T follicular helper cell (primary cell): ENCODE results near the gene OR10P1.
"Not testable (repeated sequence)": the region's sequence is repeated elsewhere in the genome, so short reads cannot be mapped to it uniquely, and the experiment has no call there.

ENCODE experiments used
- DNase-seq: peaks from one replicate; pipeline ENCODE4 v3.0.0-alpha.2; 2020; ENCODE audit warnings: low read depth
- total RNA-seq, 2 experiments: gene quantifications; one replicate each; lab custom pipeline; 2026; lab: John Stamatoyannopoulos, UW

OR10P1 gene, protein sequence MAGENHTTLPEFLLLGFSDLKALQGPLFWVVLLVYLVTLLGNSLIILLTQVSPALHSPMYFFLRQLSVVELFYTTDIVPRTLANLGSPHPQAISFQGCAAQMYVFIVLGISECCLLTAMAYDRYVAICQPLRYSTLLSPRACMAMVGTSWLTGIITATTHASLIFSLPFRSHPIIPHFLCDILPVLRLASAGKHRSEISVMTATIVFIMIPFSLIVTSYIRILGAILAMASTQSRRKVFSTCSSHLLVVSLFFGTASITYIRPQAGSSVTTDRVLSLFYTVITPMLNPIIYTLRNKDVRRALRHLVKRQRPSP
- total RNA-seq: 0 reads per million in 2 experiments

DNA sequence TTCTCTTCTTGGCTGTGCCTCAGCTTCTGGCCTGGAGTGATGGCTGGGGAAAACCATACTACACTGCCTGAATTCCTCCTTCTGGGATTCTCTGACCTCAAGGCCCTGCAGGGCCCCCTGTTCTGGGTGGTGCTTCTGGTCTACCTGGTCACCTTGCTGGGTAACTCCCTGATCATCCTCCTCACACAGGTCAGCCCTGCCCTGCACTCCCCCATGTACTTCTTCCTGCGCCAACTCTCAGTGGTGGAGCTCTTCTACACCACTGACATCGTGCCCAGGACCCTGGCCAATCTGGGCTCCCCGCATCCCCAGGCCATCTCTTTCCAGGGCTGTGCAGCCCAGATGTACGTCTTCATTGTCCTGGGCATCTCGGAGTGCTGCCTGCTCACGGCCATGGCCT lies at the start of gene OR10P1:
Gene OR10P1 (plus strand): TSS at position 40 of the 400 bp plus-strand sequence. CDS start 0 bp downstream, at position 40.
- DNase-seq: no peak

DNA sequence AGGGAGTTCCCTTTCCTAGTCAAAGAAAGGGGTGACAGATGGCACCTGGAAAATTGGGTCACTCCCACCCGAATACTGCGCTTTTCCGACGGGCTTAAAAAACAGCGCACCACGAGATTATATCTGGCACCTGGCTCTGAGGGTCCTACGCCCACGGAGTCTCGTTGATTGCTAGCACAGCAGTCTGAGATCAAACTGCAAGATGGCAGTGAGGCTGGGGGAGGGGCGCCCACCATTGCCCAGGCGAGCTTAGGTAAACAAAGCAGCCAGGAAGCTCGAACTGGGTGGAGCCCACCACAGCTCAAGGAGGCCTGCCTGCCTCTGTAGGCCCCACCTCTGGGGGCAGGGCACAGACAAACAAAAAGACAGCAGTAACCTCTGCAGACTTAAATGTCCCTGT lies 46.5 kb upstream of the OR10P1 start:
- not testable (repeated sequence) for DNase-seq

DNA sequence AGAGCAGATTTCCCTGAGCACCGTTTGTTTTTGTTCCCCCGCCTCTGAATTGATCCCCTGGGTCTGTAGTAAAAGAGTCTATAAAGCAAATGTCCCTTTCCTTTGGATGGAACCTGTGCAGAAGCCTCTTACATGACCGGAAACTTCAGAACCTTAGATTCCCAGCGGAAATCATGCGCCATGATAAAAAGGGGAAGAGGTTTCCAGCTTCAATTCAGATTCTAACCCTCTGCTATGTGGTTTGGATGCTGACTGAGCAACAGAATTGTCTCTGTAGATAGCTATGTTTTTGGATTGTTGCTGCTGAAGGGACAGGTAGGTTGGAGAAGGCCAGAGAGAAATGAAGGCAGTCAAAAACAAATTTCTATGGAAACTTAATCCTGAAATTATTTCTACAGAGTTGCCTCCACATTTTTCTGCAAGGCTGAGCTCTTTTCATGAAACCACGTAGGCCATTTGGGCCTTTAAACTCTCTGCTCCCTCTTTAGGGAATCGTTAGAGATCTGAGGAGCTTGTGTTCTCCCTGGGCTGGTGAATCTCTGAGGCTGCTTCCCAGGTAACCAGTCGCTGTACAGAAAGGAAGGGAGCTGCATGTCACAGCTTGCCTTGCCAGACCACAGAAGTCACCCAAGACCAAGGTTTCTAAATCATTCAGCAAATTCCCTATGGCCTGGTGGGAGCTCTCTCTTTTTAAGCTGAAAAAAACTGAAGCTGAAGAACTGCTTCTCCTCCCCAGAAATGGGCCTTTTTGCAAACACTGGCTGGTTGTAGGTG lies 28.7 kb upstream of the OR10P1 start:
- no peak for DNase-seq

DNA sequence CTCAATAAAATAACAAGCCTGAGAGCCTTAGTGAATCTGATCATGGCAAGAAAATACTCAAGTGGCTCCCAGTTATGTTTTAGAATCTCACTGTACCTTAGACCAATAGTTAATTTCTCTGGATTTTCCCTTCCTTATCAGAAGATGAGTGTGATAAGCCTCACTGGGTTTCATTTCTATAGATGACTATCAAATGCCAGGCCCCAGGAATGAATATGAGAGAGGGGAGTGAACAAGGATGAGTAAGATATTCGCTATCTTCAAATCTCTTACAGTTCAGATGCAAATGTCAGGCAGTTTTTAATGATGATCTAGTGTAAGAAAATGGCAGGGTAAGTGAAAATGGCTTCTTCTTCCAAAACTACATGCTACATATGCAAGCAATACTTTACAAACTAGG lies 26.1 kb upstream of the OR10P1 start:
- no peak for DNase-seq

DNA sequence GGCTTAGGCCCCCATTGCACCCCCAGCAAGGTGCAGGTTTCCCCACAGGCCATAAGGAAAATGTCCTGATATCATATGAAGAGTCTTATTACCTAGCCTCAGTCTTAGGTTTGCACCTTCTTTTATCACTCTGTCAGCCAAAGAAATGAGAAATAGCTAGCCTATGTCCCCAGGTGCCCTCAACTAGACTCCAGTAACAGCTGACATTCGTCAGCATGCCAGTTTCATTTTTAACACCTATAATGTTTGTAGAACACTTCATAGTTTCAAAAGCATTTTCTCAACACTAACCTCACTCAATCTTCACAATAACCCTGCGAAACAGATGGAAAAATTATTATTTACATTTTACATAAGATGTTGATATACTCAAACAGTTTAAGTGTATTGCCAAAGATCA lies 24.0 kb upstream of the OR10P1 start:
- no peak for DNase-seq

DNA sequence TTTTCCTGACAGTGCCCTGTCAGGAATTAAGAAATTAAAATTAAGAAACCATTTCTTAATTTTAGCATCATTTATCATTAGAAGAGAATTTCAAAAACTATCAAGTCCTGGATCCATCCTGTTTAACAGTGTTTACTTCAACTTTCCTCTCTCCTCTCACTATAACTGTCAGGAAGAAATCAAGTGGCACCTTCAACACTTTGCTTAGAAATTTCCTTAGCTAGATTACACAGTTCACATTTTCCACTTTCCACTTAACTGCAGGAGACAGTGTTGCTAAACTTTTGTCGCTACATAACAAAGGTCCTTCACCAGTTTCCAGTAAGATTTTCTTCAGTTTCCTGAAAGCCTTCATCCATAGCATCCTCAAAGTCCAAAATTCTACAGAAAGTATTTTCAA lies 21.9 kb upstream of the OR10P1 start:
- DNase-seq: no peak

DNA sequence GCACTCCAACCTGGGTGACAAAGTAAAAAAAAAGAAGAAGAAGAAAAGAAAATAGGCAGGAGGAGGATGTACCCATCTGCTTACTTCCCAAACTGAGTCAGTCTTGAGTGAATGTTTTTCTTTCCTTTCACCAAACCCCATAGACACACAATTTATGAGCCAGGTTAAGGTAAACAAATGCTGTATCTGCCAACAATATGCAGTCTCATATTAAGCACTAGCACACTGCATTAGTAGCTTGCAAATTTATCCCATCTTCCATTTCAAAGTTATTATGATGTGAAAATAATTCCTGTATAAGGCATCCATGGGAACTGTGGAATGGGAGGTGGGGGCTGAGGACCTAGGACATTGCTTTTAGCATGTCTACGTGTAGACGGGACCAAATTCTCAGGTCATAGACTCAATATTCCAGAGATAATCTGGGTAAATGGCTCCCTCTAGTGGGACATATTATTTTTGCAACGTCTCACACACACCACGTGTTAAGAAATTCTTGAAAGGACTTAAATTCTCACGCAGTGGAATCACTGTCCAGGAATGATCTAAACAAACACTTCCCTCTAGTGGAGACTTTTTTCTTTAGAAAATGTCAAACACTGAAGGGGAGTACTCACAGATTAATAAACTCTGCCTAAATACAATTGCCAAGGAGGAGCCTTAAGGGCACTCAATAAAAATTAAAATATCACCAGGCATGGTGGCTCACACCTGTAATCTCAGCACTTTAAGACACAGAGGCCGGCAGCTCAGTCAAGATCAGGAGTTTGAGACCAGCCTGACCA lies 17.1 kb upstream of the OR10P1 start:
- peak; percentile 18 for DNase-seq

DNA sequence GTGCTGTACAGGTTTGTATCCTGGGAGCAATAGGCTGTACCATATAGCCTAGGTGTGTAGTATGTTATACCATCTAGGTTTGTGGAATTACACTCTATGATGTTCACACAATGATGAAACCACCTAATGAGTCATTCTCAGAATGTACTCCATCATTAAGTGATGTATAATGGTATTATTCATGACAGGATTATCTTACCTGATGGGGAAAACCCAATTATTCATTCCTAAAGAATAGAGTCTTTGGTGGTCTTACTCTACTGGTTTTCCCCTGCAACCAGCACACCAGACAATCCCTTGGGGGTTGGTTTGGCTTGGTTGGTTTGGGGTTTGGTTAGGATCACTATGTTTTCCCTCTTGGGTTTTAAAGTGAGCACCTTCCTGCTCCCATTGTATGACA lies 12.6 kb upstream of the OR10P1 start:
- DNase-seq: no peak

DNA sequence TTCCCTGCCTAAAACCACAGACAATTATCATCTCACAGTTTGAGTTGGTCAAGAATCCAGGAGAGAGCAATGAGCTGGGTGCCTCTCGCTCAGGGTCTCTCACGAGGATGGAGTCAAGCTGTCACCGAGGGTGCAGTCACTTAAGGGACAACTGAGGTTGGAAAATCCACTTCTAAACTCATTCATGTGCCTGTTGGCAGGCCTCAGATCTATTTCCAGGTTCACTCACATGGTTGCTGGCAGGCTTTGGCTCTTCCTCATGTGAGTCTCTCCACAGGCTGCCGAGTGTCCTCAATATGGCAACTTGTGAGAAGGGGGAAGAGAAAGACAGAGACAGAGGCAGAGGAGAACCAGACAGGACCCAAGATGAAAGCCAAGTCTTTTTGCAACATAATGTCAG lies 10.5 kb upstream of the OR10P1 start:
- DNase-seq: no peak

DNA sequence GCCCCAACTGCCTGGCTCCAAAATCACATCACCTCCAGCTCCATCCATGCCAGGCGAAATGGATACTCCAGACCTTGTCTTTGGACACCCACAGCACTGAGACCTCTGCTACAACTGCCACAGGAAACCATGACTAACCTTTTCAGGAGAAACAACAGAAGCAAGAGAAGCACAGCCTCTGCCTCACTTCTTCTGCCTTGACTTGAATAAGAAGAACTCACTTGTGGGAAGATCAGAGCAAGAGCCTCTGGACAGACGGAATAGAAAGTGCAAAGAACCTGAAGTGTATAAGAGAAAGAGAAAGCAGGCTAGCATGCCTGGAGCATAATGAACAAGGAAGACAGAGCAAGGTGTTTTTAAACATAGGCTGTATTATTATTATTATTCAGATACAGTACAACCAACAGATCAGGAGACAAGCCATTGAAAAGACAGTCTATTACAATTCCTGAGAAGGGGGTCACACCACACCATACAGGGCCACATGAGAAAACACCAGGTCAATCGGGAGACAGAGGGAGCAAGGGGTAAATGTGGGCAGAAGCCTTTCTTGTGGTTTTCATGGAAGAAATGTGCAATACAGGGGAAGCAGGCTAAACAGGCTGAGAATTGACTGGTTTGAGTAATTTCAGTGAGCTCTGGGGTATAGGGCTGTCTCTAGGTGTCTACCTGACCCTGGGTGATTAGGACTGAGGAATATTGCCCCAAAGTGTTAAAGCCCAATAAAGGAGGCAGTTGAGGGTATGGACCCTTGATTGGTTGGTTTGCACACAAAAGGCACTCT lies 7.4 kb upstream of the OR10P1 start:
- no peak for DNase-seq

DNA sequence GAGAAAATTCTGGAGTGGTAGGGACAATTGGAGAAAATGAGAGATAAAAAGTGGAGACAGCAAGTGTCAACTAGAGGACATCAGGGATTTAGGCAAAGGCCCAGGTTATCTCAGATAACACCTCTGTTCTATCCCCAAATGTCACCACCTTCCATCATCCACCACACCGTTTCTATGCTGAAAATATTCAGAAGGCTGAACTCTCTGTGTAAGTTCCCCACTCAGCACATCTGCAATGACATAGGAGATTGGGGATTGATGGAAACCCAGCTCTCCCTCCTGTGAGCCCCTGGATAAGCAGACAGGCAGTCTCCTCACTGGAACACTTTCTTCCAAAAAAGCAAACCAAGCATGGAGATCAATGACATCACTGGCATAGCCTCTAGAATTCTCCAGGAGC lies 5.6 kb upstream of the OR10P1 start:
- no peak for DNase-seq

DNA sequence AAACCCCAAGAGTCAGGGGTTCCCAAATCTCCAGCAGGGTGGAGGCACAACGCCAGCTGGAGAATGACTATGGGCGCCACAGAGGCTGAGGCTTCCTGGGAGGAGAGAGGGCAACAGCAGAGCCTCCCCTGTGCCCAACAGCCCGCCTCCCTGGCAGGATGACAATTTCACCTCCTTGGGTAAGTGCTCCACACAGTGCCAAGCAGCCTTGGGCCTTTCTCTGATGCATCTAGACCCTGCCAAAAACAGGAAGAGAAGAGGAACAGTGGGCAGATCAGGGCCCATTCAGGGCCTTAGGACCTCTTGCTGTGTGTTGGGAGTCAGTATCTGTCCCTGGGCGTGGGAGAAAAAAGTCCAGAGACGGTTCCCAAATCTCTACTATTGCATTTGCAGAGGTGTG lies 5.0 kb upstream of the OR10P1 start:
- DNase-seq: no peak

DNA sequence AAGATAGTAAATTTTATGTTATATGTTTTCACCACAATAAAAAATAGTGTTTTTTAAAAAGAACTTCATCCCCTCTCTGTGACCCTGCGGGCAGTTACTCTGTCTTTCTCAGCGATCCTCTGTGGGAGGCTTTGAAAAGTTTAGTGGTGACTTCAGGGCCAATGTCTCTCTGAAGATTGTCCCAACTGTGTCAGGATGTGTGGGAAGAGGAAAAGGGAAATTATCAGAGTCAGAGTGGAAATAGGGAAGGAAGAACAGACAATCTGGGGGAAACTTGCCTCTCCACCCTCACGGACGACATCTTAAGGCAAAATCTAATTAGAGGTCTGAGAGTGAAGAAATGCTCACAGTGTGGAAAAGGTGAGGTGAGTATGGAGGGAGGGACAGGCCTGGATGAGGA lies 3.5 kb upstream of the OR10P1 start:
- DNase-seq: no peak

DNA sequence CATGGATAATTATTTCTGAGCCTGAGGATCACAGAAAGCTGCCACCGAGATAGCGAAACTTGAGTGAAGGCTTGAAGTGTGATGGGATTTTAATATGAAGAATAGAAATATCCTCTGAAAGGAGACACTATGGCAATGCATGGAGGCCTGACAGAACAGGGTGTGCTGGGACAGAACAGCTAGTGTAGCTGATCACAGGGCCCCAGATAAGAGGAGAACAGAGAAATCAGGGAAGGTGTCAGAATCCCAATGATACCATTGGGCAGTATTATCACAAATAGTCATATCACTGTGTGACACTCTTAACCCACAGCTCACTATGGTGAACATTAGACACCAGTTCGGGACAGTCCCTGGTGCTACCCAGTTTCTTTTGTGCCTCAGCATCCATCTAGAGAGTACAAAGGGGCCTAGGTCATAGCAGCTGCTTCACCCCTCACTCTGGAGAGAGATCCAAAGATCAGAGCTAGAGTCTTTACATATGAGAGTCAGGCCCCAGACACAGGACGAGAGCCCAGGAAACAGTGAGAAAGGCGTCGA lies 506 bp upstream of the OR10P1 start:
- DNase-seq: no peak

DNA sequence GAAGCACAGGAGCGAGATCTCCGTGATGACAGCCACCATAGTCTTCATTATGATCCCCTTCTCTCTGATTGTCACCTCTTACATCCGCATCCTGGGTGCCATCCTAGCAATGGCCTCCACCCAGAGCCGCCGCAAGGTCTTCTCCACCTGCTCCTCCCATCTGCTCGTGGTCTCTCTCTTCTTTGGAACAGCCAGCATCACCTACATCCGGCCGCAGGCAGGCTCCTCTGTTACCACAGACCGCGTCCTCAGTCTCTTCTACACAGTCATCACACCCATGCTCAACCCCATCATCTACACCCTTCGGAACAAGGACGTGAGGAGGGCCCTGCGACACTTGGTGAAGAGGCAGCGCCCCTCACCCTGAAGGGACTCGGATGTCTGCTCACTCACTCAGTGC lies 775 bp downstream of the OR10P1 start:
- no peak for DNase-seq

DNA sequence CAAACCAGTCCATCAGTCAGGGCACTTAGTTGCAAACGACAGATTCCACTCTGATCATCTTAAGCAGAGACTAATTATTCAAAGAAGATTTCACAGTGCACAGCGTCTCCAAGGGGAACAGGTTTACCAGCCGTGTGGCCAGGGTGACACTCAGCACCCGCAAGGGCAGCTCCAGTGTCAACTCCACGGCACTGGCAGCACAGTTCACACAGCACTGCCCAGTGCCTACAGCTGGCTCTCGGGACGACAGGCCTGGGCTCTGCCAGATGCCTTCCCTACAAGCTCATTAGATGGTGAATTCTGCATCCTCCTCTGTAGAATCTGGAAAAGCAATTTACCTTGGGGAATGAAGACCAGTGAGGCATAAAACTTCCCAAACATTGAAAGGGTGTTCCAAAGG lies 4.9 kb downstream of the OR10P1 start:
- DNase-seq: no peak

DNA sequence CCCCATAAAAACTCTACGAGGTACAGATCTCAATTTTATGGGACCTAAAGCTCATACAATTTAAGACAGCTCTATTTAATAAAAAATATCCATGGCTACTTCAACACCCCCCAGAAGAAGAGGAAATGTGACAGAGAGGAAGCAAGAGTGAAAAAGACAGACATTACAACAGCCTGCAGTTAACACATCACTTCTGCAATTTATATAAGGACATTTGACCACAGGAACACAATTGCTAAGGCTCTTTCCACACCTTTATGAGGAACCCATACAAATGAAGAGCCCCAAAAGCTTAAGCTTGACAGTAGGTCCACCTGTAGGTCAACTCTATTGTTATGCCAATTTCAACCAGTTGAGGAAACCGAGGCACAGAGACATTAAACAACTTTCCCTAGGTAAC lies 5.6 kb downstream of the OR10P1 start:
- no peak for DNase-seq

DNA sequence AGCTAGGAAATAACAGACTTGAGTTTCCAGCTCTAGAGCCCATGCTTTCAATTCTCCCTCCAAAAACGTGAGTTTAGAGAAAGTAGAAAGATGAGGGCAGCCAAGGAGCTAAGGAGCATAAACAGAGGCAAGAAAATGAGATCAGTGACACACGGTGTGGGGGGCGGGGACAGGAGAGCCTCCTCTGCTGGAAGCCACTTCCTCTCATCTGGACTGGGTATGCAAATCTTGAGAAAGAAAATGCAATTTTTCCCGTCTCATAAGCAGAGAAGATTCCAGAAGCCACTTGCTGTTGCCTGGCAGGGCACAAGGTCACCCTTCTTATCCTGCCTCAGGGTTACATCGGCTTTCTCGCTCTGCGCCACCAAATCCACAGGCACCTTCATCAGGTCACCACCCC lies 6.0 kb downstream of the OR10P1 start:
- DNase-seq: no peak

DNA sequence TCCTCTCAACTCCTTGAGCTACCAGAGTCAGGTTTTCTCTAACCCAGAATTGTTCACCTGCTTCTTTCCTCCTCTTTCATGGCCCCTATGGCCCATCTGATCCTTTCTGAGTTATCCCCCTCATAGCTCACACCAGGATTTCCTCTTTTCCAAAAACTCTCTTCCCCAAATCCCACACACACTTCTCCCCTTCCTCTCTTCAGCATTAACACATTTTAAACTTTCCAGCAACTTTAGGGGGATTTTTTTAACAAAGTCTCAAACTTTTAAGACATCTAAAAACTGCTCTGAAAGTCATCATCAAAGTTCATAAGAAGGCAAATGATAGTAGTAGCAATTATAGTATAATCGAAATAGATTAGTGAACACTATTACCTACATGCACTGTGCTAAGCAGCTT lies 7.9 kb downstream of the OR10P1 start:
- no peak for DNase-seq

DNA sequence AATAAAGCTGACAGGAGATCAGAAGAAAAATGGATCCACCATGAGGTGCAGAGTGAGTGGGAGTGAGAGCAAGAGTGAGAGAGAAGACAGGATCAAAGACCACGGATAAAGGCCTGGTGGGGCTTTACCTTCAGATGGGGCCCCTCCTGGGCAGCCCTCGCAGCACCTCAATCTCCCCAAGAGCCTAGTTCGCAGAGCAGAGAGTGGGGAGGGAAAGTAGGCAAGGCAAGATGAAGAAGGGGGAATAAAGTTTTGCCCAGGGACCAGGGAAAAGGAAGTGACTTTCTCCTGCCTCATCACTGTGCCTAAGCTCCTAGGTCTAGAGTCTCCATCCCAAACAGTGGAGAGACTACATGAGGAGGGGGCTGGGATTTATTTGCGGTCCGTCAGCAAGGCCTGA lies 10.3 kb downstream of the OR10P1 start:
- DNase-seq: no peak

DNA sequence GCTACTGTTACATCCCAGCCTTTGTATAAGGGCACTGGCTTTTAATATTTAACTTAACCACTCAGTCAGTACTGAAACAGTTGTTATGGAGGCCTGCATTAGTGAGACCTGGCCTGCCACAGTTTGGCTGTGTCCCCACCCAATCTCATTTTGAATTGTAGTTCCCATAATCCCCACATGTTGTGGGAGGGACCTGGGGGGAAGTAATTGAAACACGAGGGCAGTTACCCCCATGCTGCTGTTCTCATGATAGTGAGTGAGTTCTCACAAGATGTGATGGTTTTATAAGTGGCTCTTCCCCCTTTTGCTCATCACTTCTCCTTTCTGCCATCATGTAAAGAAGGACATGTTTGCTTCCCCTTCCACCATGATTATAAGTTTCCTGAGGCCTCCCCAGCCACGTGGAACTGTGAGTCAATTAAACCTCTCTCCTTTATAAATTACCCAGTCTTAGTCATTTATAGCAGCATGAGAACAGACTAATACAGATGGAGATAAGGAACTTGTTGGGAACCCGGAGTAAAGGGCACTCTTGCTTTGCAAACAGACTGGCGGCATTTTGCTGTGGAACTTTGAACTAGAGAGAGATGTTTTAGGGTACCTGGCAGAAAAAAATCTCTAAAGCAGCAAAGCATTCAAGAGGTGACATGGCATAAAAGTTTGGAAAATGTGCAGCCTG lies 14.1 kb downstream of the OR10P1 start:
- not testable (repeated sequence) for DNase-seq
